Glutamatergic neuron (in vitro differentiated cells): ENCODE results near the gene PARS2. TPM values are rescaled to one million over a fixed set of nuclear protein-coding genes. Genes with fewer than 3 reads are reported as not detected.

Experiments used
- DNase-seq: peaks from one replicate; pipeline ENCODE4 v3.0.0; 2022
- H3K27ac Mint-ChIP-seq: one replicate; pipeline ENCODE4 v1.8.0; 2020; ENCODE audit warnings: mild to moderate bottlenecking, mixed read lengths, inconsistent platforms; ENCODE audit not compliant: unreplicated experiment
- H3K27me3 Mint-ChIP-seq: one replicate; pipeline ENCODE4 v1.8.0; 2020; ENCODE audit warnings: mild to moderate bottlenecking, moderate library complexity, mixed read lengths, inconsistent platforms; ENCODE audit not compliant: unreplicated experiment
- H3K36me3 Mint-ChIP-seq: one replicate; pipeline ENCODE4 v1.8.0; 2020; ENCODE audit warnings: mild to moderate bottlenecking, mixed read lengths, inconsistent platforms; ENCODE audit not compliant: unreplicated experiment
- H3K4me1 Mint-ChIP-seq: one replicate; pipeline ENCODE4 v1.8.0; 2020; ENCODE audit warnings: mild to moderate bottlenecking, low read depth, mixed read lengths, inconsistent platforms; ENCODE audit not compliant: unreplicated experiment
- H3K4me3 Mint-ChIP-seq: one replicate; pipeline ENCODE4 v1.8.0; 2020; ENCODE audit warnings: mild to moderate bottlenecking, mixed read lengths, inconsistent platforms; ENCODE audit not compliant: unreplicated experiment
- H3K9me3 Mint-ChIP-seq: one replicate; pipeline ENCODE4 v1.8.0; 2020; ENCODE audit warnings: mild to moderate bottlenecking, moderate library complexity, mixed read lengths, inconsistent platforms; ENCODE audit not compliant: unreplicated experiment
- CTCF ChIP-seq: fragments of 200-600 bp; sonication (generic); IDR thresholded peaks from one replicate; pipeline ENCODE4 v1.5.0; 2021; ENCODE audit not compliant: partially characterized antibody, unreplicated experiment
- total RNA-seq: library from RNA; stranded (reverse); fragmentation: NEBNext Ultra II Directional; extraction: Animal tissue kit (Norgen Biotek cat#: 25700); gene quantifications from one replicate; pipeline ENCODE4 v1.2.1, GENCODE V29; 2021; ENCODE audit not compliant: unreplicated experiment

PARS2 gene
- total RNA-seq, 1 donor from 2014 or later = 4.2 TPM

GRCh38 chr1:54804471-54805132, 40.3 kb upstream of the PARS2 start:
- Mint-ChIP-seq H3K4me1 (no peaks in the 10 kb centered on the region), H3K27ac (no peak overlapping the region), H3K9me3 (peaks cover 2% of the 10 kb centered on the region), H3K4me3 (no peak overlapping the region), H3K36me3 (no peaks in the 10 kb centered on the region), H3K27me3 (peaks cover 11% of the 10 kb centered on the region)
- TF ChIP-seq CTCF = no peak
- no peak for DNase-seq

GRCh38 chr1:54803761-54804470, 39.6 kb upstream of the PARS2 start:
- H3K27me3 Mint-ChIP-seq = peaks cover 11% of the 10 kb centered on the region
- DNase-seq = no peak
- H3K4me3 Mint-ChIP-seq = no peak overlapping the region
- no peak for TF ChIP-seq CTCF
- H3K9me3 Mint-ChIP-seq = peaks cover 2% of the 10 kb centered on the region
- no peaks in the 10 kb centered on the region for H3K4me1 Mint-ChIP-seq
- H3K27ac Mint-ChIP-seq = no peak overlapping the region
- H3K36me3 Mint-ChIP-seq = no peaks in the 10 kb centered on the region

GRCh38 chr1:54800899-54801759, 36.8 kb upstream of the PARS2 start, which contains the start of gene TTC22:
Gene TTC22, minus strand, starts transcription at chr1:54801323. Its CDS starts 160 bp downstream, at chr1:54801163.
- H3K27me3 Mint-ChIP-seq = peaks cover 16% of the 10 kb centered on the region
- TF ChIP-seq CTCF = peak; percentile 8
- peaks cover 3% of the 10 kb centered on the region for H3K9me3 Mint-ChIP-seq
- peak within 1 kb of the TSS; percentile 82 for H3K27ac Mint-ChIP-seq
- peak within 1 kb of the TSS; percentile 65 for H3K4me3 Mint-ChIP-seq
- no peak for DNase-seq
- H3K36me3 Mint-ChIP-seq = no peaks in the 10 kb centered on the region
- H3K4me1 Mint-ChIP-seq = no peaks in the 10 kb centered on the region

- H3K27me3 Mint-ChIP-seq = peaks cover 14% of the 10 kb centered on the region
- peaks cover 3% of the 10 kb centered on the region for H3K9me3 Mint-ChIP-seq
- no peaks in the 10 kb centered on the region for H3K36me3 Mint-ChIP-seq
- no peak overlapping the region for H3K4me3 Mint-ChIP-seq
- H3K4me1 Mint-ChIP-seq = no peaks in the 10 kb centered on the region
- DNase-seq = no peak
- no peak overlapping the region for H3K27ac Mint-ChIP-seq
- TF ChIP-seq CTCF = no peak
Observed at GRCh38 chr1:54800041-54800898, 35.9 kb upstream of the PARS2 start.
